ENCODE data around the gene CDC34.

The CDC34 gene

GRCh38 chr19:589693-590395 lies 58.3 kb downstream of the CDC34 start, which contains the start of gene HCN2:
Gene HCN2, plus strand, starts transcription at chr19:589881. Its CDS starts 65 bp downstream, at chr19:589946.
- no peak for DNase-seq

GRCh38 chr19:590396-590745 lies 58.8 kb downstream of the CDC34 start:
- no peak for DNase-seq

DNA sequence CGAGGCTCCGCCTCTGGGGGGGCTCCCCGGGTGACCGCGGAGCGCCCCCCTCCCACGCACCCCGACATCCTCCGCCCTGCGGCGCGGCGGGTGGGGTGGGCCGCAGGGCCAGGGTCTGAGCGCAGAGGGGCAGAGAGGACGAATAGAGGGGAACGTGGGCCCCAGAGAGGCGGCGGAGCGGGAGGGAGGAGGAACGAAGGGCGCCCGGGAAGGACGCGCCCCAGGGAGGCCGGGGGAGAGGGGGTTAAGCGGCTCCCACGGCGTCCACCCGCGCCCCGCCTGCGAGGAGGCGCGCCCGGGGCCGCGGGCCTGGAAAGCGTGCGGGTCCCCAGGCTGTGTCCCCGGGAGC lies 59.2 kb downstream of the CDC34 start:
- no peak for DNase-seq

DNA sequence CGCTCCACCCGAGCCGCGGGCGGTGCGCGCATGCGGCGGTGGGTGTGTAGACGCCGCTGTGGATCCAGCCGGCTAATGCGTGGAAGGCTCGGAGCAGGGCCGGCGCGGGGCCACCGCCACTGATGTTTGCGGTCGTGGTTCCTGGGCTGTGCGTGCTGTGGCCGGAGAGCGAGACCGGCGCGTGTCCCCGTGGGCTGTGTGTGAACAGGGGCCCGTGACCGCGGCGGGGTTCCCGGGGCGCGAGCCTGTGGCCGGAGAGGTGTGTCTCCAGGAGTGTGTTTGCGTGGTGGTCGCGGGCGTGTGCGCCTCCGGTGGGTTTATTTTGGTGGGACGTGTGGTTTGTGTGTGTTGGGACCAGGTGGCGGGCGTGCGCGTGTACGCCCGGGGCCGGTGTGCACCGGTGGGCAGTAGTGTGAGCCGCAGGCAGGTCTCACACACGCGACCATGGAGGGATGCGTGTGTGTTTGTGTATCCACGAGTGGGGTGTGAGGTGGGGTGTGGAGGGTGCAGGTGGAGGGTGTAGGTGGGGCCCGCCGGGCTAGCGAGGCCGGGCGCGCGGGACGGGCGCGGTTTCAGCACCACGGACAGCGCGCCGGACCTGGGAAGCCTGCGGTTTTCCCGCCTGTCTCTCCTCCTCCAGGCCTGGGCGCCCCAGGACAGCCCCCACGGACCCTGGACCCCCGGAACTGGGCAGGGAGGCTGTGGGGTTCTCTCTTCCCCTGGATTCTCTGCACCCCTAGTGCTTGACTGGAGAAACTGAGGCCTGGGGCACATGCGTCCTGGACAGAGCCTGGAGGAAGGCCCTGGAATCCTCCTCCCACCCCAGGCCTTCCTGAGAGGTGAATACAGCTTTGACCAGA lies 59.8 kb downstream of the CDC34 start:
- no peak for DNase-seq

Data from activated CD4-positive, alpha-beta T cell treated with anti-CD3 and anti-CD28 coated beads, Interleukin-2, amount 50 U/mL, for 16 hours (primary cell).